Measurements from ENCODE around the gene KRT78.
"Not testable (repeated sequence)": the region's sequence is repeated elsewhere in the genome, so short reads cannot be mapped to it uniquely, and the experiment has no call there.

Gene KRT78

DNA sequence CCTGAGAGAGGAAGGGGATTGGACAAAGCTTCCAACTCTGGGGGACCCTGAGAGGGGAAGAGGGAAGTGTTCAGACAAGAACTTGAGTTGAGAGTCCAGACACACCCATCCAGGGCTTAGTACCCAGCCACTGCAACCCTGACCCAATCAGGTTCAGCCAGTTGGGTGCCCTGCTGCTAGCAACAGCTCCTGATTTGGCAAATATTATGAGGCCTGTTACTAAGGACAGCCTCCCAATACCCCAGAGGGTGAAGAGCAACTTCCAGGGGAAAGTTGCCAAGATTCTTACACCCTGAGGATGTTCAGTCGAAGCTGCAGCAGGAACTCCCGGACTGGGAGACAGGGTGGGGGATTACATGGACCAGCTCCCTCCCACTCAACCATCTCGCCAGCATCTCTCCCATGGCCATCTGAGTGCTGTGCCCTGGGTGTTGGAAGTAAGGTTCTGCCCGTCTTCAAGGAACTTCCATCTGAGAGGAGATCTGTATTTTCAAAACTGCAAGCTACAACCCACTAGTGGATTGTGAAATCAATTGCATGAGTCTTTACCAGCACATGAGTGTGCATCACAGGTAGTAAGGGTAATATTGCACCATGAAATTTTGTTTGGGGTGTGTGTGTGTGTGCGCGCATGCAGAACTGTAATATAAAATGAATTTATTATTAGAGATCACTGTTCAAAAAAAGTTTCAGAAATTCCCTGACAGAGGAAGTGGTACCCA, 11.5 kb upstream of the KRT78 start:
- no peaks in the 10 kb centered on the region for H3K36me3 Mint-ChIP-seq
- no peak overlapping the region for H3K27ac Mint-ChIP-seq
- no peak for ATAC-seq (replicated peaks)
- H3K27me3 Mint-ChIP-seq = peaks cover 22 to 38% of the 10 kb centered on the region in 2 donors
- no peak for DNase-seq
- no peaks in the 10 kb centered on the region for H3K4me1 Mint-ChIP-seq
- no peak overlapping the region for H3K4me3 Mint-ChIP-seq
- no peaks in the 10 kb centered on the region for H3K9me3 Mint-ChIP-seq

DNA sequence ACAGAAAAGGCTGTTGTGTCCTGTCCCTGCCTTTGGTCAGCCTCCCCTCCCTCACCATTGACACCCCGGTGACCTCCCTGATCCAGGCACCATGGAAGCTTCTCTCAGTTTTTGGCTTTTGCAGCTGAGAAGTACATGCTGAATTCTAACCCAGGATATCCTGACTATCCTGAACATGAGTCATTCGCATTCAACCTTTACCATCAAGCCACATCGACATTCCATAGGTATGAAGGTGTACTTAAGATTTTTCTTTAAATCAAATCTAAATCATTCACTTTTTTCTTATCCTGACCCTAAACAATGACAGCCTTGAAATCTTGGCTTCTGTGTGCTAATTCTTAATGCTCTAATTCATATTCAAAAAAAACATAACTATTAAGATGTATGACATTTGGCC, 8.7 kb upstream of the KRT78 start:
- Mint-ChIP-seq H3K9me3 (peaks cover 0 to 3% of the 10 kb centered on the region in 2 donors), H3K4me3 (no peak overlapping the region), H3K4me1 (no peaks in the 10 kb centered on the region), H3K27me3 (peaks cover 40 to 48% of the 10 kb centered on the region in 2 donors), H3K27ac (no peak overlapping the region), H3K36me3 (no peaks in the 10 kb centered on the region)
- ATAC-seq (replicated peaks) = no peak
- DNase-seq = no peak

DNA sequence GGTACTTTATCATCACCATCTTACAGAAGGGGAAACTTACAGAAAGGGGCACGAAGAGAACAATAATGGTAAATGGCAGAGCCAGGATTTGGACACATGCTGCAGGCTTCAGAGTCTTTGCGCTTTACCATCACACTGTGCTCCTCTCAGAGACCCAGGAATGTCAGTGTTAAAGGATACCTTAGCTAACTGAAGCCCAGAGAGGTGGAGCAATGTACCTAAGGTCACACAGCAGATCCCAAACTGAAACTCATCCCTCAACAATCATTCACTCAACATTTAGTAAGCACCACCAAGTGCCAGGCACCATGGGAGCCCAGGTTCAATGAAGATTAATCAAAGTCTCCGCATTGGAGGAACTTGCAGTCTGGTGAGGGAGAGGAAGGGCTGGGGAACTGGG, 8.0 kb upstream of the KRT78 start:
- ATAC-seq (replicated peaks) (no peak), DNase-seq (no peak)
- Mint-ChIP-seq H3K4me3 (no peak overlapping the region), H3K27me3 (peaks cover 45 to 54% of the 10 kb centered on the region in 2 donors), H3K27ac (no peak overlapping the region), H3K36me3 (no peaks in the 10 kb centered on the region), H3K4me1 (peaks cover 0 to 7% of the 10 kb centered on the region in 2 donors), H3K9me3 (peaks cover 0 to 3% of the 10 kb centered on the region in 2 donors)

DNA sequence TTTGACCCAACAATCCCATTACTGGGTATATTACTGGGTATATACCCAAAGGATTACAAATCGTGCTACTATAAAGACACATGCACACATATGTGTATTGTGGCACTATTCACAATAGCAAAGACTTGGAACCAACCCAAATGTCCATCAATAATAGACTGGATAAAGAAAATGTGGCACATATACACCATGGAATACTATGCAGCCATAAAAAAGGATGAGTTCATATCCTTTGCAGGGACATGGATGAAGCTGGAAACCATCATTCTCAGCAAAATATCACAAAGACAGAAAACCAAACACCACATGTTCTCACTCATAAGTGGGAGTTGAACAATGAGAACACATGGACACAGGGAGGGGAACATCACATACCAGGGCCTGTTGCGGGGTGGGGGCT, 7.3 kb upstream of the KRT78 start:
- DNase-seq; ATAC-seq (replicated peaks); H3K36me3 Mint-ChIP-seq; H3K27ac Mint-ChIP-seq; H3K9me3 Mint-ChIP-seq; H3K4me3 Mint-ChIP-seq: not testable (repeated sequence)
- Mint-ChIP-seq H3K27me3 (peaks cover 45 to 54% of the 10 kb centered on the region in 2 donors), H3K4me1 (peaks cover 2 to 12% of the 10 kb centered on the region in 2 donors)

DNA sequence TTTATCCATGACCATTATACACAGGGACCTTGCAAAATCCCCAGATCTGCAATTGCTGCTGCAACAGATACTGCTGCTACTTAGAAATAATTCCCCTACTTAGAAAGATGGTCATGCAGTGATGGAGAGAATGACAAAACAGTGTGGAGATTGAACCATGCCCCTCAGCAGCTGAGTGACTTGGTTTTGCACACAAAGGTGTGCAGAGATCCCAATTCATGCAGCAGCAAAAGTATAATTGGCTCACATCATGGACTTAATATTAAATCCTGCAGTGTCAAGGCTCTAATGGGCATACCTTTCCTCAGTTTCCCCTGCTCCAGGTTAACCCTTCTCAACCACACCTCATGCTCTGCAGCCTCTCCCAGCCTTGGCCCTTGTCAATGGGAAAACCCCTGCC, 3.0 kb upstream of the KRT78 start:
- Mint-ChIP-seq H3K4me1 (peaks cover 6 to 19% of the 10 kb centered on the region in 2 donors), H3K27ac (no peak overlapping the region), H3K4me3 (no peak overlapping the region), H3K27me3 (peaks cover 37 to 39% of the 10 kb centered on the region in 2 donors), H3K9me3 (peaks cover 0 to 3% of the 10 kb centered on the region in 2 donors), H3K36me3 (no peaks in the 10 kb centered on the region)
- DNase-seq (no peak), ATAC-seq (replicated peaks) (peak in 1 of 2 donors; percentile 42)

DNA sequence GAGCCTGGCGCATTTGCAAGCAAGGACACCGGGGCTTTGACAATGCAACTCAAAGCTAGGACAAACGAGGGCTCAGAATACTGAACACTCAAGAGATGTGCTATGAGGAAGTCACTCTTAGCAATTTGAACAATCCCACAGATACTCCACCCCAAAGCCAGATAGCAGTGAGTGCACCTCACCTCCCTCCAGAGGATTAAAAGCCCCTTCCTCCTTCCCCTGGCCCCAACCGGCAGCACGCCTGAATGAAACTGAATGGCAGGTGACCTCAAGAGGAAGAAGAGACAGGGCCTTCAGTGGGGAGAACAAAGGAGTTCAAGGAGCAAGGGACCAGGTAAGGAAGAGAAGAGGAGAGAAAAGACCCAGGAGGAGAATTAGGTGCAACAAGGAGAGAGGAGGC, 1.9 kb upstream of the KRT78 start:
- H3K27me3 Mint-ChIP-seq = peaks cover 40 to 44% of the 10 kb centered on the region in 2 donors
- peaks cover 0 to 3% of the 10 kb centered on the region in 2 donors for H3K9me3 Mint-ChIP-seq
- no peak for ATAC-seq (replicated peaks)
- H3K36me3 Mint-ChIP-seq = no peaks in the 10 kb centered on the region
- H3K4me1 Mint-ChIP-seq = peaks cover 6 to 19% of the 10 kb centered on the region in 2 donors
- H3K4me3 Mint-ChIP-seq = no peak overlapping the region
- H3K27ac Mint-ChIP-seq = no peak overlapping the region
- no peak for DNase-seq

DNA sequence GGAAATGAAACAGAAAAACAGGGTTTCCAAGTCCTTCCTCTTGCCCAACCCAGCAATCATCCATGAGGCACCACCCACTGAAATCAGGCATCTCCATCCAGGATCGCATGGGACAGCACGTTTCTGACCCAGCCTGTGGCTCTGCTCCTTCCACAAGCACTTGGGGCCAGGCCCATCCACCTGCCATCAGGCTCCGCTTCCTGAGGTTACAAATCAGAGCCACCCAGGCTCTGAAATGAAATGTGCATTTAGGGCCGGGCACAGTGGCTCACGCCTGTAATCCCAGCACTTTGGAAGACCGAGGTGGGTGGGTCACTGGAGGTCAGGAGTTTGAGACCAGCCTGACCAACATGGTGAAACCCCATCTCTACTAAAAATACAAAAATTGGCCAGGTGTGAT, 717 bp upstream of the KRT78 start:
- H3K4me1 Mint-ChIP-seq = peaks cover 6 to 19% of the 10 kb centered on the region in 2 donors
- peaks cover 32 to 37% of the 10 kb centered on the region in 2 donors for H3K27me3 Mint-ChIP-seq
- ATAC-seq (replicated peaks) = no peak

DNA sequence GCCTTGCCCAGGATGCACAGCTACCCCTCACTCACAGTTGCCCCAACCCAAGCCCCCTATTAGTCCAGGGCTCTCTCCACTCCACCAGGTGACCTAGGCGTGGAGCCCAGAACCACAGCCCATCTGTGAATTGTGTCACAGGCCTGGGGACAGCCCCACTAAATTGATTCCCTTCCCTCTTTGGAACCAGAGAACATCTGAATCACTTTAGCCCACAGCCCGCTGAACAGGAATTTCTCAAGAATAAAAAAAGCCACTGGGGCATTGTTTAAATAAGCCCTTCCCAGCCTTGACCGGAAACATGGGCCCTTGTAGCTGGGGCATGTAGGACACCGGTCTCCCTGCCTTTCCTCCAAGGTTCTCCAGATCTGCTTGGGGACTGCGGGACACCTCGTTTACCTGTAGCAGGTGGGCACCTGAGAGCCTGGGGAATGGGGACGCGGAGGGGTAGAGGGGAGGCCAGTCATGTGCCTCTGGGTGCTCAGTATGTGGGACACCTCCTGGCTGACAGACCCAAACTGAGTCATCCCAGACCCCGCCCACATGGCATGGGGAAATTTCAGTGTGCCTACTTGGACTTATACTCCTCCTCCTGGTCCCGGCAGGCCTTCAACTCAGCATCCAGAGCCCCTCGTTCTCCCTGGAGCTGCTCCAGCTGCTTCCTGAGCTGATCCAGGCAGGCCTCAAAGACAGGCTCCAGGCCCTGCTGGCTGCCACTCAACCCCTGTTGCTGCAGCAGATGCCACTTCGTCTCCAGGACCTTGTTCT, 1.3 kb downstream of the KRT78 start:
- no peaks in the 10 kb centered on the region for H3K36me3 Mint-ChIP-seq
- H3K4me1 Mint-ChIP-seq = peaks cover 6 to 19% of the 10 kb centered on the region in 2 donors
- no peak overlapping the region for H3K27ac Mint-ChIP-seq
- no peak overlapping the region for H3K4me3 Mint-ChIP-seq
- peaks cover 24 to 32% of the 10 kb centered on the region in 2 donors for H3K27me3 Mint-ChIP-seq
- ATAC-seq (replicated peaks) = peak in 1 of 2 donors; percentile 41
- no peaks in the 10 kb centered on the region for H3K9me3 Mint-ChIP-seq
- DNase-seq = no peak

More for the DNA sequence above, 717 bp upstream of the KRT78 start:
- Mint-ChIP-seq H3K36me3 (no peaks in the 10 kb centered on the region), H3K4me3 (no peak overlapping the region), H3K9me3 (no peaks in the 10 kb centered on the region), H3K27ac (no peak overlapping the region)
- DNase-seq = no peak

DNA sequence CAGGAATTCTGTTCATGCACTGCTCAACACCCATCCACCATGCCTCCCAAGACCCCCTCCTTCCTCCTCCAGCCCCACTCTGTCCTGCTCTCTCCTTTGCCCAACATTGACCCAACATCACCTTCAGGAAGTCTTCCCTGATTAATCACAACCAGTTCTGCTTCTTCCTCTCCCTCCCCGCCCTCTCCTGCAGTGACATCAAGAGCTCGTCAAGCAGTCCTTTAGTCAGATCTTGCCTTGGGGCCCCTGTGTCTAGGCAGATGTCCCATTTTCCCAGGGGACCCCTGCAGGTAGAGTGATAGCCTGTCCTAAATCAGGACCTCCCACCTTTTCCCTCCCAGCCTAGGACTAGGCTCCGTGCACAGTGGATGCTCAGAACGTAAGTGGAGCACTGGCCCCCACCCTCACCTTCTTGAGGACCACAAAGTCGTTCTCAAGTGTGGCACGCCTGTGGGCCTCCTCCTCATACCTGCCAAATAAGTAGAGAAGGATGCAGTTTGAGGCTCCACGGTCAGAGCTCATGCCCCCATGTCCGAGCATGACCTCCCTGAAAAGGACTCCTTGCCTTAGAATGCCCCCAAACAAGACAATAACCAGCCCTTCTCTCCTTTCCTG, 2.3 kb downstream of the KRT78 start:
- no peak for ATAC-seq (replicated peaks)
- H3K27me3 Mint-ChIP-seq = peaks cover 21 to 29% of the 10 kb centered on the region in 2 donors
- no peaks in the 10 kb centered on the region for H3K36me3 Mint-ChIP-seq
- H3K4me1 Mint-ChIP-seq = peaks cover 5 to 10% of the 10 kb centered on the region in 2 donors
- H3K9me3 Mint-ChIP-seq = no peaks in the 10 kb centered on the region
- no peak overlapping the region for H3K4me3 Mint-ChIP-seq
- DNase-seq = no peak
- no peak overlapping the region for H3K27ac Mint-ChIP-seq

DNA sequence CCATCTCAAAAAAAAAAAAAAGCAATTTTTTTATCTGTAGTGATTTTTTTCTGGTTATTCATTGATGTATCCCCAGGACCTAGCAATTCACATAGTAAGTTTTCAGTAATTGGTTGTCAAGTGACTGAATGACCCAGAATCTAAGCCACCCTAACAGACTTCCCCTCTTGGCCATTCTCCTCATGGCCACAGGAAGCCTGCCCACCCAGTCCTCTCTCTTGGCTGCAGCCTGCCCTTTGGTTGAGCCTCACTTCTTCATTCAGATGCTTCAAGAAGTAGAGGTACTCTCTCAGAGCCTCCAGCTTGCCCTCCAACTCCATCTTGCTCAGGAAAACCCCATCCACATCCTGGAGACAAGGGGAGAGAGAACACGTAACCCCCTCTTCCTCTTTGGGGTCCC, 2.8 kb downstream of the KRT78 start:
- H3K4me1 Mint-ChIP-seq = peaks cover 4 to 7% of the 10 kb centered on the region in 2 donors
- no peak overlapping the region for H3K4me3 Mint-ChIP-seq
- H3K9me3 Mint-ChIP-seq = no peaks in the 10 kb centered on the region
- no peak overlapping the region for H3K27ac Mint-ChIP-seq
- DNase-seq (no peak), ATAC-seq (replicated peaks) (no peak)
- H3K27me3 Mint-ChIP-seq = peaks cover 21 to 29% of the 10 kb centered on the region in 2 donors
- no peaks in the 10 kb centered on the region for H3K36me3 Mint-ChIP-seq

DNA sequence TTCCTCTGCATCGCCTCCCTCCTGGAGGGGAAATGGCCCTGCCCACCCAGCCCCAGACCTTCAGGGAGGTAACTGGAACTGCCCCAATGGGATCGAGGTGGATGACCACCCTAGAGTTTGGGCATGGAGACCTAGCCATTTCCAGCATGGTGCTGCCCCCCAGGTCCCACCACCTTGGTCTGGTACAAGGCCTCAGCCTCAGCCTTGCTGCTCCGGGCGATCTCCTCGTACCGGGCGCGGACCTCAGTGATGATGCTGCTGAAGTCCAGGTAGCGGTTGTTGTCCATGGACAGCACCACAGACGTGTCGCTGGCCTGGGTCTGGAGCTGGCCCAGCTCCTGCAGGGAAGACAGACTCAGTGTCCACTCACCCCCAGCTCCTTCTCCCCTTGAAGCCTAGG, 4.4 kb downstream of the KRT78 start:
- H3K4me3 Mint-ChIP-seq = no peak overlapping the region
- DNase-seq = no peak
- no peak overlapping the region for H3K27ac Mint-ChIP-seq

DNA sequence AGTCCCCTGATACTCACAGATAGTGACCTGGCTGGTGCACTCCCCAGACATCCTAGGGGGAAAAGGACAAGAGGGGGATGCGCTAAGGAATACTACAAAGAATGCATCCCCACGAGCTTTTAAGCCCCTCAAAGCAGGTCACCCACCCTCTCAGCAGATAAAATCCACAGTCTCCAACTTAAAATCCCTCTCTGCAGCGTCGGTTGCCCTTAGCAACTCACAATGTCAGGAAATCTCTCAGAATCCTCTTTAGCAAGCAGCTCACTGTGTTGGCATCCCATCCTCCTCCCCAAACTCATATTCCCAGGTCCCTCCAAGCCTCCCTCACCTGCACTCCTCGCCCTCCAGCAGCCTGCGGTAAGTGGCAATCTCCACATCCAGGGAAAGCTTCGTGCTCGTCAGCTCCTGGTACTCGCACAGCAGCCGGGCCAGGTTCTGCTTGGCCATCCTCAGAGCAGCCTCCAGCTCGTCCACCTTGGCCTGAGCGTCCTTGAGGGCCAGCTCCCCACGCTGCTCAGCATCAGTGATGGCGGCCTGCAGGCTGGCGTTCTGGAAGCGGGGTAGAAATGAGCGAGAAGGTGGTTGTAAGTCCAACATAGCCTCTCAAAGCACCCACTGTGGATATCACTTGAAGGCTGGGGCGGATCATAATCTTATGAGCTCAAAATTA, 9.2 kb downstream of the KRT78 start:
- Mint-ChIP-seq H3K27ac (no peak overlapping the region), H3K4me3 (no peak overlapping the region), H3K9me3 (no peaks in the 10 kb centered on the region), H3K27me3 (peaks cover 45 to 46% of the 10 kb centered on the region in 2 donors), H3K36me3 (no peaks in the 10 kb centered on the region), H3K4me1 (no peaks in the 10 kb centered on the region)
- DNase-seq = no peak
- ATAC-seq (replicated peaks) = no peak

More for the DNA sequence above, 4.4 kb downstream of the KRT78 start:
- H3K36me3 Mint-ChIP-seq = no peaks in the 10 kb centered on the region
- peaks cover 29 to 38% of the 10 kb centered on the region in 2 donors for H3K27me3 Mint-ChIP-seq
- H3K9me3 Mint-ChIP-seq = no peaks in the 10 kb centered on the region
- H3K4me1 Mint-ChIP-seq = no peaks in the 10 kb centered on the region
- ATAC-seq (replicated peaks) = no peak

DNA sequence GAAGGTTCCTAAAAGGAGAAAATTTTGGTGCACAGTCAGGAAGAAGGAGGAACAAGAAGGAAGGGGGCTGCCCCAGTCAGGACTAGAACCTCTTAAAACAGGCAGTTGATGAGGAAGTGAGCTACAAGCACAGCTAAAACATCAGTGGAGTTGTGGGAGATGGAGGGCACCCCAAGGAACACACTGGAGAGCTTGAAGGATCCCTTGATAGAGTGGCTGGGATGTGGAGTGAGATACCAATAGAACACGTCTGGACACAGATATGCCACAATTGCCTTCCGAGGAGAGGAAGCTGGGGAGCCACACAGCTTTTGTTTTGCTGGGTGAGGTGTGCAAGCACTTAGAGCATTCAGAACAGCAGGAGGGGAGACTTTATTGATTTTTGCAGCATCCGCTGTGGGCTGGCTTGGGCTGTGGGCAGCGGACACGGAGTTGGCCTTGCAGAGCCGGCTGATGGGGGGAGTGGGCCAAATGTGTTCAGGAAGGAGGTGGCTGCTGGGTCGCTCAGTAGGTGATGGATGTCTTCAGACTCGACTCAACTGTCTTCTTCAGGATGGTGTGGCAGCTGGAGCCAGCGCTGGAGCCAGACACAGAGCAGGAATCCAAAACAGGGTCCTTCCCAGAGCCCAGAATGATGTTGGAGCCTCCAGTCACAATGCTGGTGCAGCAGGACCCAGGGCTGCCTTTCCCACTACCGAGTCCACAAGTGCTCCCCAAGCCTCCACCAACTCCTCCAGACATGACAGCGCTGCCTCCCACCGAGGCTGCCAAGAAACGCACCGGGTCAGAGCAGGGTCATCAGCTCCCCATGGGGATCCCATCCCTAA, 10.0 kb downstream of the KRT78 start:
- Mint-ChIP-seq H3K4me3 (no peak overlapping the region), H3K9me3 (no peaks in the 10 kb centered on the region), H3K27me3 (peaks cover 45 to 46% of the 10 kb centered on the region in 2 donors), H3K4me1 (no peaks in the 10 kb centered on the region), H3K27ac (no peak overlapping the region), H3K36me3 (no peaks in the 10 kb centered on the region)
- ATAC-seq (replicated peaks) = no peak
- DNase-seq = no peak

All from stimulated activated naive B cell treated with anti-CD40 and anti-IgM and Interleukin-4, amounts not matched to agents 10 μg/mL and 1 μg/mL and 100 μg/mL, for 72 hours (primary cell).